GM21576 (cell line): Measurements from ENCODE around the gene CHST15.

Experiments used
- ATAC-seq: cut with Tn5 transposase; IDR thresholded peaks from one replicate; pipeline ENCODE4 v1.9.1; 2021; ENCODE audit warnings: mild to moderate bottlenecking, moderate library complexity; ENCODE audit not compliant: unreplicated experiment

The CHST15 gene

GRCh38 chr10:124125305-124126116 is 32.1 kb upstream of the CHST15 start:
- no peak for ATAC-seq

- no peak for ATAC-seq
These were observed 31.4 kb upstream of the CHST15 start for GRCh38 chr10:124124769-124125161.

GRCh38 chr10:124124123-124124768 is 30.8 kb upstream of the CHST15 start:
- no peak for ATAC-seq

- ATAC-seq: no peak
These were observed 29.8 kb upstream of the CHST15 start for GRCh38 chr10:124123156-124123555.

- ATAC-seq: no peak
These were observed 28.8 kb upstream of the CHST15 start for GRCh38 chr10:124122211-124122610.

GRCh38 chr10:124120410-124121061 is 27.1 kb upstream of the CHST15 start:
- no peak for ATAC-seq

GRCh38 chr10:124119946-124120345 is 26.5 kb upstream of the CHST15 start:
- ATAC-seq: no peak

GRCh38 chr10:124119216-124119615 is 25.8 kb upstream of the CHST15 start:
- ATAC-seq: no peak

GRCh38 chr10:124117833-124118232 is 24.4 kb upstream of the CHST15 start:
- no peak for ATAC-seq

- ATAC-seq: no peak
These were observed 24.1 kb upstream of the CHST15 start for GRCh38 chr10:124117511-124117785.

- no peak for ATAC-seq
These were observed 23.5 kb upstream of the CHST15 start for GRCh38 chr10:124116771-124117510.

- no peak for ATAC-seq
These were observed 21.3 kb upstream of the CHST15 start for GRCh38 chr10:124114696-124115095.

GRCh38 chr10:124112891-124113580 is 19.6 kb upstream of the CHST15 start:
- ATAC-seq: no peak

- ATAC-seq: no peak
These were observed 17.5 kb upstream of the CHST15 start for GRCh38 chr10:124110882-124111281.

- ATAC-seq: no peak
These were observed 15.9 kb upstream of the CHST15 start for GRCh38 chr10:124109261-124109660.

- ATAC-seq: no peak
These were observed 13.7 kb upstream of the CHST15 start for GRCh38 chr10:124107072-124107471.

GRCh38 chr10:124106241-124106879 is 13.0 kb upstream of the CHST15 start:
- ATAC-seq: peak; percentile 93

GRCh38 chr10:124105594-124105993 is 12.2 kb upstream of the CHST15 start:
- no peak for ATAC-seq

GRCh38 chr10:124105045-124105444 is 11.6 kb upstream of the CHST15 start:
- no peak for ATAC-seq

- no peak for ATAC-seq
These were observed 10.7 kb upstream of the CHST15 start for GRCh38 chr10:124104011-124104627.
